Thymus (tissue), 14 donors: Measurements from ENCODE around the gene FOSL1. TPM values are rescaled to one million over a fixed set of nuclear protein-coding genes. Genes with fewer than 3 reads are reported as not detected.

Experiments
- DNase-seq, 9 donors: peaks; one replicate each; pipeline ENCODE4 v3.0.0-alpha.2; 2013; ENCODE audit warnings: low spot score in 9 of 9, low read depth in 6 of 9, missing footprints in 1 of 9
- H3K27ac ChIP-seq, 2 donors: one replicate each; pipeline ENCODE4 v1.5.1; 2013; ENCODE audit warnings: control low read depth in 1 of 2, low read depth in 1 of 2, low read length in 1 of 2, mild to moderate bottlenecking in 1 of 2, moderate library complexity in 1 of 2
- H3K27me3 ChIP-seq, 2 donors: one replicate each; pipeline ENCODE4 v1.5.1; 2013; ENCODE audit warnings: low read length in 1 of 2; ENCODE audit not compliant: control insufficient read depth in 2 of 2, insufficient read depth in 1 of 2
- H3K36me3 ChIP-seq, 2 donors: one replicate each; pipeline ENCODE4 v1.5.1; 2013; ENCODE audit warnings: low read length in 1 of 2, mild to moderate bottlenecking in 1 of 2, moderate library complexity in 1 of 2; ENCODE audit not compliant: control insufficient read depth in 2 of 2, insufficient read depth in 2 of 2
- H3K4me1 ChIP-seq, 2 donors: one replicate each; pipeline ENCODE4 v1.5.1; 2013; ENCODE audit warnings: low read length in 2 of 2; ENCODE audit not compliant: control insufficient read depth in 2 of 2, insufficient read depth in 2 of 2
- H3K4me3 ChIP-seq, 2 donors: one replicate each; pipeline ENCODE4 v1.5.1; 2013; ENCODE audit warnings: low read length in 2 of 2, control low read depth in 1 of 2, mild to moderate bottlenecking in 1 of 2
- H3K9me3 ChIP-seq, 2 donors: one replicate each; pipeline ENCODE4 v1.5.1; 2013; ENCODE audit warnings: low read length in 1 of 2, mild to moderate bottlenecking in 1 of 2; ENCODE audit not compliant: control insufficient read depth in 2 of 2, insufficient read depth in 1 of 2
- whole genome bisulfite sequencing: extraction: QIAGEN DNeasy Blood & Tissue Kit; methylation state at CpG from one replicate; pipeline ENCODE4 v1.1.7; 2013; 5-methylcytosine and 5-hydroxymethylcytosine counted together
- long read RNA-seq, 10 donors: transcript quantifications; one replicate each; lab custom pipeline, GENCODE V29; 2026
- polyA plus RNA-seq: library from polyadenylated mRNA; stranded (reverse); fragments of 200-250 nt; gene quantifications from one replicate; pipeline ENCODE4 v1.2.3, GENCODE V29; 2013
- total RNA-seq: library from RNA; stranded (reverse); fragments of 120-200 nt; gene quantifications from one replicate; pipeline ENCODE4 v1.2.4, GENCODE V29; 2013
- donor health status: healthy.

FOSL1 gene
- total RNA-seq = 0.14 TPM
- polyA plus RNA-seq = 3.8 TPM
- long read RNA-seq, donor 1 = 0 reads
- long read RNA-seq, donor 2 = 0 reads
- long read RNA-seq, donor 3 = 0 reads
- long read RNA-seq, donor 4 = 0 reads
- long read RNA-seq, donor 5 = 0 reads
- long read RNA-seq, donor 6 = 0 reads
- long read RNA-seq, donor 7 = 0 reads
- long read RNA-seq, donor 8 = 0 reads
- long read RNA-seq, donor 9, partial matches to known transcripts = 5 of 5 reads
- long read RNA-seq, donor 9, other reads (novel, unspliced or antisense) = 0 of 5 reads
- long read RNA-seq, donor 10 = 0 reads

- Histone ChIP-seq H3K27ac (peak within 1 kb of the TSS in 1 of 2 donors; percentile 49), H3K36me3 (no peaks in the 10 kb centered on the region), H3K4me1 (peaks cover 18 to 42% of the 10 kb centered on the region in 2 donors), H3K27me3 (peaks cover 22 to 65% of the 10 kb centered on the region in 2 donors), H3K4me3 (peak within 1 kb of the TSS; percentile 32 to 58), H3K9me3 (no peaks in the 10 kb centered on the region)
- peak in 7 of 9 donors; percentile 64 to 88 (median 80) for DNase-seq
- 2% methylated on average over 80 of the region's 80 CpGs for WGBS
These were observed at the start of gene FOSL1 for GRCh38 chr11:65900125-65900898. Gene FOSL1, minus strand, starts transcription at chr11:65900388. Its CDS starts 49 bp downstream, at chr11:65900339.

GRCh38 chr11:65947603-65948125 is 47.5 kb upstream of the FOSL1 start:
- no peaks in the 10 kb centered on the region for H3K9me3 ChIP-seq
- H3K27ac ChIP-seq = no peak overlapping the region
- H3K4me1 ChIP-seq = no peaks in the 10 kb centered on the region
- 92% methylated on average over 12 of the region's 12 CpGs for WGBS
- peaks cover 0 to 8% of the 10 kb centered on the region in 2 donors for H3K27me3 ChIP-seq
- DNase-seq = no peak
- no peaks in the 10 kb centered on the region for H3K36me3 ChIP-seq
- no peak overlapping the region for H3K4me3 ChIP-seq

- Histone ChIP-seq H3K36me3 (no peaks in the 10 kb centered on the region), H3K4me1 (no peaks in the 10 kb centered on the region), H3K27ac (no peak overlapping the region), H3K4me3 (no peak overlapping the region), H3K27me3 (peaks cover 0 to 8% of the 10 kb centered on the region in 2 donors), H3K9me3 (no peaks in the 10 kb centered on the region)
- DNase-seq = no peak
- 93% methylated on average over 13 of the region's 13 CpGs for WGBS
These were observed 46.9 kb upstream of the FOSL1 start for GRCh38 chr11:65947133-65947532.

GRCh38 chr11:65946655-65947054 is 46.5 kb upstream of the FOSL1 start:
- H3K27ac ChIP-seq = no peak overlapping the region
- H3K36me3 ChIP-seq = no peaks in the 10 kb centered on the region
- no peaks in the 10 kb centered on the region for H3K9me3 ChIP-seq
- H3K4me3 ChIP-seq = no peak overlapping the region
- peaks cover 0 to 8% of the 10 kb centered on the region in 2 donors for H3K27me3 ChIP-seq
- no peak for DNase-seq
- no peaks in the 10 kb centered on the region for H3K4me1 ChIP-seq
- 92% methylated on average over 4 of the region's 4 CpGs for WGBS

GRCh38 chr11:65945941-65946558 is 45.9 kb upstream of the FOSL1 start:
- Histone ChIP-seq H3K9me3 (no peaks in the 10 kb centered on the region), H3K4me3 (no peak overlapping the region), H3K27me3 (peaks cover 0 to 10% of the 10 kb centered on the region in 2 donors), H3K4me1 (no peaks in the 10 kb centered on the region), H3K27ac (no peak overlapping the region), H3K36me3 (no peaks in the 10 kb centered on the region)
- DNase-seq = no peak
- 97% methylated on average over 11 of the region's 11 CpGs for WGBS

- 93% methylated on average over 13 of the region's 13 CpGs for WGBS
- no peaks in the 10 kb centered on the region for H3K36me3 ChIP-seq
- H3K4me3 ChIP-seq = no peak within 1 kb of the TSS
- no peaks in the 10 kb centered on the region for H3K9me3 ChIP-seq
- H3K4me1 ChIP-seq = no peaks in the 10 kb centered on the region
- no peak for DNase-seq
- H3K27me3 ChIP-seq = peaks cover 0 to 10% of the 10 kb centered on the region in 2 donors
- H3K27ac ChIP-seq = no peak within 1 kb of the TSS
These were observed 45.3 kb upstream of the FOSL1 start, which contains the start of gene TSGA10IP for GRCh38 chr11:65945430-65945911. Gene TSGA10IP, plus strand, starts transcription at chr11:65945480. Its CDS starts 196 bp downstream, at chr11:65945676.

GRCh38 chr11:65944767-65945166 is 44.6 kb upstream of the FOSL1 start:
- H3K36me3 ChIP-seq = no peaks in the 10 kb centered on the region
- WGBS = 92% methylated on average over 8 of the region's 8 CpGs
- H3K27ac ChIP-seq = no peak overlapping the region
- peaks cover 0 to 10% of the 10 kb centered on the region in 2 donors for H3K27me3 ChIP-seq
- no peaks in the 10 kb centered on the region for H3K4me1 ChIP-seq
- no peak overlapping the region for H3K4me3 ChIP-seq
- no peak for DNase-seq
- no peaks in the 10 kb centered on the region for H3K9me3 ChIP-seq

GRCh38 chr11:65944191-65944590 is 44.0 kb upstream of the FOSL1 start:
- no peak overlapping the region for H3K27ac ChIP-seq
- H3K27me3 ChIP-seq = peaks cover 0 to 10% of the 10 kb centered on the region in 2 donors
- 98% methylated on average over 8 of the region's 8 CpGs for WGBS
- H3K4me3 ChIP-seq = no peak overlapping the region
- H3K36me3 ChIP-seq = no peaks in the 10 kb centered on the region
- H3K9me3 ChIP-seq = no peaks in the 10 kb centered on the region
- H3K4me1 ChIP-seq = no peaks in the 10 kb centered on the region
- no peak for DNase-seq
